IPS-11a (cell line): ENCODE measurements around the gene PRKAR2A.
"Not testable (repeated sequence)": the region's sequence is repeated elsewhere in the genome, so short reads cannot be mapped to it uniquely, and the experiment has no call there.

Experiments
- H3K4me3 ChIP-seq: one replicate; pipeline ENCODE4 v1.5.1; 2013; ENCODE audit warnings: low read depth, low read length, control low read depth

The PRKAR2A gene

GRCh38 chr3:48837163-48837562 is 10.5 kb downstream of the PRKAR2A start:
- no peak overlapping the region for H3K4me3 ChIP-seq

DNA sequence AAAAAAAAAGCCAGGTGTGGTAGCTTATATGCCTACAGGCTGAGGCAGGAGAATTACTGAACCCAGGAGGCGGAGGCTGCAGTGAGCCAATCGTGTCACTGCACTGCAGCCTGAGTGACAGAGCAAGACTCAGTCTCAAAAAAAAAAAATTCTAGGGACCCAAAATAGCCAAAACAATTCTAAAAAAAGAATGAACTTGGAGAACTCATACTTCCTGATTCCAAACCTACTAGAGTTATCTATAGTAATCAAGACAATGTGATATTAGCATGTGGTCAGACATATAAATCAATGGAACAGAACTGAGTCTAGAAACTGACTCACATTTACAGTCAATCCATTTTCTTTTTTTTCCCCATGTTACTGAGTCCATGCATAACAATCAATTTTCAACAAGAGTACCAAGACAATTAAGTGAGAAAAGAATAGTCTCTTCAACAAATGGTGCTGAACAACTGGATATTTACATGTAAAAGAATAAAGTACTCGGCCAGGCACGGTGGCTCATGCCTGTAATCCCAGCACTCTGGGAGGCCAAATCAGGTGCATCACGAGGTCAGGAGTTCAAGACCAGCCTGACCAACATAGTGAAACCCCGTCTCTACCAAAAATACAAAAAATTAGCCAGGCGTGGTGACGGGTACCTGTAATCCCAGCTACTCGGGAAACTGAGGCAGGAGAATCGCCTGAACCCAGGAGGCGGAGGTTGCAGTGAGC is 11.9 kb downstream of the PRKAR2A start:
- no peak overlapping the region for H3K4me3 ChIP-seq

GRCh38 chr3:48832684-48833083 is 15.0 kb downstream of the PRKAR2A start:
- no peak overlapping the region for H3K4me3 ChIP-seq

GRCh38 chr3:48830715-48831114 is 17.0 kb downstream of the PRKAR2A start:
- no peak overlapping the region for H3K4me3 ChIP-seq

GRCh38 chr3:48829525-48829924 is 18.1 kb downstream of the PRKAR2A start:
- not testable (repeated sequence) for H3K4me3 ChIP-seq

DNA sequence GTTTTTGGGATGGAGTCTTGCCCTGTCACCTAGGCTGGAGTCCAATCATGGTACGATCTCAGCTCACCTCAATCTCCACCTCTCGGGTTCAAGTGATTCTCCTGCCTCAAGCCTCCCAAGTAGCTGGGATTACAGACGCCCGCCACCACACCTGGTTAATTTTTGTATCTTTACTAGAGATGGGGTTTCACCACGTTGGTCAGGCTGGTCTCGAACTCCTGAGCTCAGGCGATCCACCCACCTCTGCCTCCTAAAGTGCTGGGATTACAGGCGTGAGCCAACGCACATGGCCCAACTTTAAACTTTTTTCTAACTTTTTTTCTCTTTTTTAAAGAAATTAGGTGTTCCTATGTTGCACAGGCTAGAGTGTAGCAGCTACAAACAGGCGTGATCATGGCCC is 19.8 kb downstream of the PRKAR2A start:
- not testable (repeated sequence) for H3K4me3 ChIP-seq

DNA sequence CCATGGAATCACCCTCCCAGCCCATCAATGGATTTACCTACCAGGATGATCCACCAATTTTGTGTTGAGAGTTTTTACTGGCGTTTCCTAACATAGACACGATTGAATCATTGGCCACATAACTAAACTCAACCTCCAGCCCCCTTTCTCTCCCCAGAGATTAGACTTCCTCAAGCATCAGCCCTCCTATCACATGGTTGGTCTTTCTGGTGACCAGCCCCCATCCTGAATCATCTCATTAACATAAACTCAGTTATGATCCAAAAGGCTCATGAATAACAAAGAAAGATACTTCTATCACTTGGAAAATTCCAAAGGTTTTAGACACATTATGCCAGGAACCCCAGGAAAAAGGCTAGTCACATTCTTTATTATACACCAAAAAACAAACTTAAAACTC is 21.2 kb downstream of the PRKAR2A start:
- no peak overlapping the region for H3K4me3 ChIP-seq

GRCh38 chr3:48820612-48821324 is 26.9 kb downstream of the PRKAR2A start:
- H3K4me3 ChIP-seq: no peak overlapping the region

GRCh38 chr3:48819234-48820221 is 28.1 kb downstream of the PRKAR2A start:
- no peak overlapping the region for H3K4me3 ChIP-seq

- H3K4me3 ChIP-seq: no peak overlapping the region
These were observed 36.1 kb downstream of the PRKAR2A start for GRCh38 chr3:48811524-48811923.

GRCh38 chr3:48804930-48805329 is 42.7 kb downstream of the PRKAR2A start:
- no peak overlapping the region for H3K4me3 ChIP-seq

DNA sequence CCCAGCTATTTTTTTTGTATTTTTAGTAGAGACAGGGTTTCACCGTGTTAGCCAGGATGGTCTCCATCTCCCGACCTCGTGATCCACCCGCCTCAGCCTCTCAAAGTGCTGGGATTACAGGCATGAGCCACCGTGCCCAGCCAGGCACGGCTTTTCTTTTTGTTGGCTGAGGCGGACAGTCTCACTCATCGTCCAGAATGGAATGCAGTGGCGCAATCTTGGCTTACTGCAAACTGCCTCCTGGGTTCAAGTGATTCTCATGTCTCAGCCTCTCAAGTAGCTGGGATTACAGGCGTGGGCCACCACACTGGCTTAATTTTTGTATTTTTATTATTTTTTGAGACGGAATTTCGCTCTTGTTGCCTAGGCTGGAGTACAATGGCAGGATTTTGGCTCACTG is 46.8 kb downstream of the PRKAR2A start:
- not testable (repeated sequence) for H3K4me3 ChIP-seq

DNA sequence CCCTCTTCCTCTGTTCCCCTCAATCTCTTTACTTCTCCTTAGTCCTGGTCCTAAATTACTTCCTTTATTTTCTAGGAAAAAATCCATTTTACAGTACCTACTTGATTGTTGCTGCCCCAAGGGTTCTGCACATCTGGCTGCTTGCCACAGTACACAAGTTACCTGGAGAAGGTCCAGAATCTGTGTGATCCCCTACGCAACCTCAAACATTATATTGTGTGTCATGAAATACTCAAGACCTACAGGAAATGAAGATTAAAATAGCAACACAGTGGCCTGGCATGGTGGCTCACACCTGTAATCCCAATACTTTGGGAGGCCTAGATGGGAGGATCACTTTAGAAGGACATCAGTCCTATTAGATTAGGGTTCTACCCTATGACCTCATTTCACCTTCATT is 48.7 kb downstream of the PRKAR2A start:
- H3K4me3 ChIP-seq: no peak overlapping the region

GRCh38 chr3:48797626-48798025 is 50.0 kb downstream of the PRKAR2A start:
- H3K4me3 ChIP-seq: no peak overlapping the region

DNA sequence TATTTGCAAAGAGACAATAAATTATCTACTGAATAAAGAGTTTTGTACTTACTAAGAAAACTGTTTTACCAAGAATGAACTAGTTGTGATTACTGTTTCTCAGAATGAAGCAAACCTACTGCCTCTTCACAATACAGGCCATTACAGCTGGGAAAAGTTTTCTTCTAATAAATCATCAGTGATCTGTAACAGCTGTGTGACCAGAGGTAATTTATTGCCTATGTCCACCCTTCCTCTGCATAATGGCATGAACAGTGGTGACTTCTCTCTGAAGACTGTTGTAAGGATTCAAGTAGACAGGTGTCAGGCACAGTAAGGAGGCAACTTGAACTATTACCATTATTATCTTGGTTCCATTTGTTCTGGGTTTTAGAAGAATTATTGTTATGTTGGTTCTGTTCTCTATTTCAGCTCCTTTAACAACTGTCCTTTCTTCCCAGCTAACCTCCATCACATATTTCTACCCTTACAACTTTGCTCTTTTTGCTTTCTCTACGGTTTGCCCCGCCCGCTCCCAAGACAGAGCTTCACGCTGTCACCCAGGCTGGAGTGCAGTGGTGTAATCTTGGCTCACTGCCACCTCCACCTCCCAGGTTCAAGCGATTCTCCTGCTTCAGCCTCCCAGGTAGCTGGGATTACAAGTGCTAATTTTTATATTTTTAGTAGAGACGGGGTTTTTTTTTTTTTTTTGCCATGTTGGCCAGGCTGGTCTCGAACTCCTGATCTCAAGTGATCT is 51.5 kb downstream of the PRKAR2A start:
- H3K4me3 ChIP-seq: no peak overlapping the region

- not testable (repeated sequence) for H3K4me3 ChIP-seq
These were observed 54.2 kb downstream of the PRKAR2A start for GRCh38 chr3:48793484-48793883.

DNA sequence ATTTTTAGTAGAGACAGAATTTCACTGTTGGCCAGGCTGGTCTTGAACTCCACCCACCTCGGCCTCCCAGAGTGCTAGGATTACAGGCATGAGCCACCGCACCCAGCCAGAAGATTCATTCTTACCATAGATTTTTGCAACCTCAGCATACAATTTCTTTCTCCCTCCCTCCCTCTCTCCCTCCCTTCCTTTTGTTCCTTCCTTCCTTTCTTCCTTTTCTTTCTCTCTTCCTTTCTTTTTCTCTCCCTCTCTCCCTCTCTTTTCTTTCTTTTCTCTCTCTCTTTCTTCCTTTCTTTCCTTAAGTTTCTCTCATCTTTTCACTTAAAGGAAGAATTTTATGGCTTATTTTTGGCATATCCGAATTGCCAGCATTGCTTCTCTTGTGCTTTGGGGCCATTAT is 58.0 kb downstream of the PRKAR2A start:
- H3K4me3 ChIP-seq: no peak overlapping the region

DNA sequence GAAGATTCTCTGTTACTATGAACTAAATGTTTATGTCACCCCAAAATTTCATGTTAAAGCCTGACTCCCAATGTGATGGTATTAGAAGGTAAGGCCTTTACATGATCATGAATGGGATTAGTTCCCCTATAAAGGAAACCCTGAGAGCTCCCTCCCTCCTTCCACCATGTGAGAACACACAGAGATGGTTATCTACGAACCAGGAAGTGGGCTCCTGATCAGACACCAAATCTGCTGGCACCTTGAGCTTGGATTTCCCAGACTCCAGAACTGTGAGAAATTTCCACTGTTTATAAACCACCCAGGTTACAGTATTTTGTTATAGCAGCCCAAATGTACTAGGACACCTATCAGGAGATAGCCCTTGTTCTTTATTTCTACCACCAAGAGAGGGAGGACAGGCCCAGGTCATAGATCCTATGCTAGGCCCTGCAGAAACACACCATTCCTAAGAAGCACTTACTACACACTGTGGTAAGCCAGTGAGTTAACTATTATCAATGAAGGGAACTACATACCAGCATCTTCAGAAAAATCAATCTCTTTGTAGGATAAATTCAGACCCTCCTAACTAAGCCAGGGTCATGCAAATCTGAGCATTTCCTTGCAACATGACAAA is 59.0 kb downstream of the PRKAR2A start:
- H3K4me3 ChIP-seq: no peak overlapping the region

- no peak overlapping the region for H3K4me3 ChIP-seq
These were observed 63.1 kb downstream of the PRKAR2A start for GRCh38 chr3:48784426-48785120.

- no peak overlapping the region for H3K4me3 ChIP-seq
These were observed 64.4 kb downstream of the PRKAR2A start for GRCh38 chr3:48783304-48783703.
